Measurements from ENCODE around the gene FAM47C. TPM values are rescaled to one million over a fixed set of nuclear protein-coding genes. Genes with fewer than 3 reads are reported as not detected.

FAM47C gene
- total and polyA plus RNA-seq, 2 of the 13 experiments (the other 11 are each of a cell fraction or from before 2014, with no cell fraction given), result not detected

DNA sequence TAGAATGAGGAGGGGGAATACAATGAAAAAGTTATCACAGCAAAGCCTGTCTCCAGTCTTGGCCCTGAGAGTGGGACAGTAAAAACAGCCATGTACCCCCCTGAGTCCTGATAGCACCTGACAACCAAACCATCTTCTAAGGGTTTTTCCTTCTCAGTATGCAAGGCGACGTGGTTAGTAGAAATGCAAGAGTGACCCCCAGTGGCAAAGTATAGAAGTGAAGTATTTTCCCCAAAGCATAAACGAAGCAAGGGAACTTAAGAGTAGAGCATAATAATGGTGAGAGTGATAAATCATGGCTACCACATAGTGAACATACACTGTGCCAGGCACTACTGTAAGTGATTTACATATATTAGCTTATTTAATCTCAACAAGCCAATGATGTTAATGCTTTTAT is 52.8 kb downstream of the FAM47C start:
- intact Hi-C loops (cut with micrococcal nuclease; ENCODE audit: unreplicated experiment), result no loop called here
- peak; percentile 60 for ATAC-seq

More for the DNA sequence above, 52.8 kb downstream of the FAM47C start:
- no peak for FAIRE-seq
- H3K27ac ChIP-seq (ENCODE audit: extremely low read length, insufficient read depth, low read length), result no peak overlapping the region
- no peak overlapping the region for H2AFZ ChIP-seq (ENCODE audit: low read length)
- no peaks in the 10 kb centered on the region for H4K20me1 ChIP-seq (ENCODE audit: insufficient read depth, low read length)
- H3K9me3 ChIP-seq (ENCODE audit: low read length), result no peaks in the 10 kb centered on the region
- no peaks in the 10 kb centered on the region for H3K36me3 ChIP-seq (replicated peaks in 1 of 2; ENCODE audit: control insufficient read depth in 1 of 2, insufficient read depth in 2 of 2, low read length in 2 of 2)
- no peak overlapping the region for H3K9ac ChIP-seq (ENCODE audit: insufficient read depth, low read depth, low read length)
- no TSS peak for BruUV-seq (replicated peaks)
- TF ChIP-seq, protein P1, sequence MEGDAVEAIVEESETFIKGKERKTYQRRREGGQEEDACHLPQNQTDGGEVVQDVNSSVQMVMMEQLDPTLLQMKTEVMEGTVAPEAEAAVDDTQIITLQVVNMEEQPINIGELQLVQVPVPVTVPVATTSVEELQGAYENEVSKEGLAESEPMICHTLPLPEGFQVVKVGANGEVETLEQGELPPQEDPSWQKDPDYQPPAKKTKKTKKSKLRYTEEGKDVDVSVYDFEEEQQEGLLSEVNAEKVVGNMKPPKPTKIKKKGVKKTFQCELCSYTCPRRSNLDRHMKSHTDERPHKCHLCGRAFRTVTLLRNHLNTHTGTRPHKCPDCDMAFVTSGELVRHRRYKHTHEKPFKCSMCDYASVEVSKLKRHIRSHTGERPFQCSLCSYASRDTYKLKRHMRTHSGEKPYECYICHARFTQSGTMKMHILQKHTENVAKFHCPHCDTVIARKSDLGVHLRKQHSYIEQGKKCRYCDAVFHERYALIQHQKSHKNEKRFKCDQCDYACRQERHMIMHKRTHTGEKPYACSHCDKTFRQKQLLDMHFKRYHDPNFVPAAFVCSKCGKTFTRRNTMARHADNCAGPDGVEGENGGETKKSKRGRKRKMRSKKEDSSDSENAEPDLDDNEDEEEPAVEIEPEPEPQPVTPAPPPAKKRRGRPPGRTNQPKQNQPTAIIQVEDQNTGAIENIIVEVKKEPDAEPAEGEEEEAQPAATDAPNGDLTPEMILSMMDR (CRISPR knock-in tag; IDR thresholded peaks at IDR 0.05), result peak; percentile 53
- TF ChIP-seq STAG1 (CRISPR knock-in tag; IDR thresholded peaks at IDR 0.05) (peak; percentile 54), TP53 (CRISPR knock-in tag; conservative IDR thresholded peaks at IDR 0.05) (no peak), MAZ (IDR thresholded peaks at IDR 0.05; ENCODE audit: borderline replicate concordance, low read depth, low read length) (no peak), MAZ (CRISPR knock-in tag; IDR thresholded peaks at IDR 0.05; ENCODE audit: low read depth) (no peak)
- H3K4me1 ChIP-seq (ENCODE audit: insufficient read depth, low read length), result no peaks in the 10 kb centered on the region
- H3K4me2 ChIP-seq (ENCODE audit: low read depth, low read length), result no peak overlapping the region
- WGBS (ENCODE audit: low lambda C conversion rate), result 3% methylated on average over 3 of the region's 3 CpGs
- ChIA-PET CTCF (ENCODE audit: low intra/inter-chr PET ratio, low total read pairs) (no interaction called here), POLR2A (no interaction called here)
- no peaks in the 10 kb centered on the region for H3K79me2 ChIP-seq (ENCODE audit: insufficient read depth, low read length)
- in situ Hi-C loops (cut with HindIII; ENCODE audit: extremely low pct_ligation_motif_present, low pct_unique_long_range_greater_than_20kb), result no loop called here
- peak; percentile 6 for DNase-seq (ENCODE audit: low spot score)
- no peaks in the 10 kb centered on the region for H3K27me3 ChIP-seq (ENCODE audit: control insufficient read depth in 1 of 2, insufficient read depth in 2 of 2, low read length in 2 of 2)
- H3K4me3 ChIP-seq (replicated peaks in 1 of 3; ENCODE audit: insufficient read depth in 1 of 3, low read depth in 2 of 3, low read length in 3 of 3), result no peak overlapping the region
